H1 (cell line): ENCODE data around the gene ZNF521. TPM values are rescaled to one million over a fixed set of nuclear protein-coding genes. Genes with fewer than 3 reads are reported as not detected.

Source experiments
- CTCF ChIA-PET: fragments of 300-600 bp; sonication (Branson Sonifier 250); formaldehyde crosslinking; loops from one replicate; lab custom pipeline; 2021; ENCODE audit not compliant: partially characterized antibody; lab: Charles Lee
- POLR2A ChIA-PET: fragments of 300-600 bp; sonication (Branson Sonifier 250); formaldehyde crosslinking; loops from one replicate; lab custom pipeline; 2021; ENCODE audit warnings: inconsistent platforms; ENCODE audit not compliant: partially characterized antibody; lab: Charles Lee
- DNase-seq, 2 experiments: peaks; one replicate each; pipeline versions ENCODE4 v3.0.0 to v3.0.0-alpha.2; 2010 to 2022; ENCODE audit warnings: low spot score in 2 of 2, low read depth in 1 of 2, mixed read lengths in 1 of 2
- FAIRE-seq: peaks from 2 replicates; lab custom pipeline; 2011; peaks lifted over from hg19 to GRCh38; lab: Jason Lieb, UNC
- H2AFZ ChIP-seq: 2 replicates; pipeline ENCODE4 v1.8.1; 2012; ENCODE audit warnings: low read length, inconsistent platforms
- H2AK5ac ChIP-seq: 2 replicates; pipeline ENCODE4 v1.6.1; 2013; ENCODE audit warnings: low read depth, low read length
- H2BK120ac ChIP-seq: replicated peaks from 2 replicates; pipeline ENCODE3; 2013; ENCODE audit warnings: low read depth, low read length, inconsistent platforms
- H2BK12ac ChIP-seq: 2 replicates; pipeline ENCODE4 v1.6.1; 2013; ENCODE audit warnings: low read depth, low read length
- H2BK15ac ChIP-seq: 2 replicates; pipeline ENCODE4 v1.6.1; 2013; ENCODE audit warnings: low read length
- H2BK20ac ChIP-seq: 2 replicates; pipeline ENCODE4 v1.6.1; 2013; ENCODE audit warnings: low read length
- H2BK5ac ChIP-seq: 2 replicates; pipeline ENCODE4 v1.6.1; 2013; ENCODE audit warnings: low read depth, low read length
- H3K14ac ChIP-seq: 2 replicates; pipeline ENCODE4 v1.6.1; 2013; ENCODE audit warnings: inconsistent platforms; ENCODE audit not compliant: insufficient read length
- H3K18ac ChIP-seq: 2 replicates; pipeline ENCODE4 v1.6.1; 2013; ENCODE audit warnings: low read length; ENCODE audit errors: extremely low read depth
- H3K23ac ChIP-seq: 2 replicates; pipeline ENCODE4 v1.6.1; 2013; ENCODE audit warnings: inconsistent platforms; ENCODE audit not compliant: insufficient read length
- H3K23me2 ChIP-seq: 2 replicates; pipeline ENCODE4 v1.6.1; 2013; ENCODE audit warnings: low read depth, low read length
- H3K27ac ChIP-seq: 2 replicates; pipeline ENCODE4 v1.6.1; 2011; ENCODE audit warnings: low read depth, low read length, inconsistent platforms
- H3K27me3 ChIP-seq, 4 experiments: replicated peaks in 1 of 4; 1 replicate in 1 of 4; 2 replicates in 3 of 4; pipeline versions ENCODE4 v1.6.1 to v1.8.1; 2011 to 2013; ENCODE audit warnings: low read length in 3 of 4, mild to moderate bottlenecking in 3 of 4, inconsistent platforms in 2 of 4, mixed read lengths in 2 of 4, moderate library complexity in 1 of 4; ENCODE audit not compliant: control insufficient read depth in 3 of 4, insufficient read depth in 3 of 4; ENCODE audit errors: extremely low read depth in 1 of 4
- H3K36me3 ChIP-seq, 4 experiments: 2 replicates each; pipeline versions ENCODE4 v1.6.1 to v1.8.1; 2011 to 2013; ENCODE audit warnings: mild to moderate bottlenecking in 4 of 4, low read length in 3 of 4, moderate library complexity in 2 of 4, control low read depth in 1 of 4, inconsistent platforms in 1 of 4; ENCODE audit not compliant: insufficient read depth in 4 of 4, control insufficient read depth in 2 of 4
- H3K4ac ChIP-seq: replicated peaks from 2 replicates; pipeline ENCODE3; 2013; ENCODE audit warnings: low read length, low read depth, mixed read lengths, inconsistent platforms; ENCODE audit not compliant: insufficient read length
- H3K4me1 ChIP-seq, 4 experiments: replicated peaks in 1 of 4; 1 replicate in 1 of 4; 2 replicates in 3 of 4; pipeline versions ENCODE4 v1.6.1 to v1.8.1; 2011 to 2013; ENCODE audit warnings: low read length in 3 of 4, inconsistent platforms in 2 of 4, mixed read lengths in 1 of 4; ENCODE audit not compliant: insufficient read depth in 4 of 4, control insufficient read depth in 3 of 4
- H3K4me2 ChIP-seq, 2 experiments: 2 replicates each; pipeline versions ENCODE4 v1.6.1 to v1.8.1; 2011 to 2013; ENCODE audit warnings: low read depth in 2 of 2, low read length in 2 of 2, control low read depth in 1 of 2, inconsistent platforms in 1 of 2, mild to moderate bottlenecking in 1 of 2; ENCODE audit not compliant: insufficient read depth in 1 of 2
- H3K4me3 ChIP-seq, 4 experiments: fragments of 200-600, 300-600 bp in 1 of 4; sonication (generic), shearing (Covaris generic), sonication (Bioruptor Twin) in 1 of 4; 2 replicates each; pipeline versions ENCODE4 v1.5.1 to v1.8.1; 2011 to 2016; ENCODE audit warnings: low read length in 4 of 4, low read depth in 3 of 4, control low read depth in 2 of 4, inconsistent platforms in 2 of 4, mild to moderate bottlenecking in 2 of 4, mixed read lengths in 1 of 4, moderate library complexity in 1 of 4; ENCODE audit not compliant: insufficient read depth in 2 of 4; ENCODE audit errors: extremely low read depth in 1 of 4
- H3K56ac ChIP-seq: replicated peaks from 2 replicates; pipeline ENCODE3; 2013; ENCODE audit warnings: low read depth, mild to moderate bottlenecking, mixed read lengths, low read length, inconsistent platforms; ENCODE audit not compliant: insufficient read length
- H3K79me1 ChIP-seq: 2 replicates; pipeline ENCODE4 v1.6.1; 2013; ENCODE audit warnings: low read depth, low read length, control low read depth
- H3K79me2 ChIP-seq, 2 experiments: 2 replicates each; pipeline versions ENCODE4 v1.6.1 to v1.8.1; 2012 to 2013; ENCODE audit warnings: low read length in 2 of 2, mild to moderate bottlenecking in 2 of 2, inconsistent platforms in 1 of 2; ENCODE audit not compliant: insufficient read depth in 2 of 2, control insufficient read depth in 1 of 2
- H3K9ac ChIP-seq, 4 experiments: replicated peaks in 1 of 4; 1 replicate in 1 of 4; 2 replicates in 3 of 4; pipeline versions ENCODE4 v1.6.1 to v1.8.1; 2011 to 2013; ENCODE audit warnings: low read depth in 3 of 4, low read length in 3 of 4, control low read depth in 2 of 4, mild to moderate bottlenecking in 2 of 4, moderate library complexity in 2 of 4, inconsistent platforms in 1 of 4; ENCODE audit errors: extremely low read depth in 1 of 4
- H3K9me3 ChIP-seq, 2 experiments: 2 replicates each; pipeline versions ENCODE4 v1.6.1 to v1.8.1; 2012 to 2013; ENCODE audit warnings: mild to moderate bottlenecking in 2 of 2, moderate library complexity in 2 of 2, control low read depth in 1 of 2, inconsistent platforms in 1 of 2, low read depth in 1 of 2, low read length in 1 of 2, mixed read lengths in 1 of 2; ENCODE audit not compliant: insufficient read depth in 2 of 2
- H4K20me1 ChIP-seq, 2 experiments: replicated peaks in 1 of 2; 2 replicates each; pipeline versions ENCODE3 to v1.8.1; 2011 to 2013; ENCODE audit warnings: inconsistent platforms in 2 of 2, low read length in 2 of 2, mild to moderate bottlenecking in 1 of 2; ENCODE audit not compliant: insufficient read depth in 2 of 2, control insufficient read depth in 1 of 2
- H4K5ac ChIP-seq: 2 replicates; pipeline ENCODE4 v1.6.1; 2013; ENCODE audit warnings: low read length, low read depth, mixed read lengths, inconsistent platforms; ENCODE audit not compliant: insufficient read length
- H4K8ac ChIP-seq: 2 replicates; pipeline ENCODE4 v1.8.0; 2013; ENCODE audit warnings: mild to moderate bottlenecking, moderate library complexity, low read length, inconsistent platforms; ENCODE audit not compliant: insufficient read depth; ENCODE audit errors: extremely low read depth
- H4K91ac ChIP-seq: replicated peaks from 2 replicates; pipeline ENCODE3; 2013; ENCODE audit warnings: low read length, mixed read lengths, inconsistent platforms; ENCODE audit not compliant: insufficient read length
- CEBPB ChIP-seq: IDR thresholded peaks from 2 replicates; pipeline ENCODE4 v1.6.1; 2012; ENCODE audit warnings: low read depth, low read length
- KDM4A ChIP-seq: IDR thresholded peaks from one replicate; pipeline ENCODE4 v1.7.1; 2012; ENCODE audit warnings: low read depth, mild to moderate bottlenecking, moderate library complexity, low read length, inconsistent platforms; ENCODE audit not compliant: severe bottlenecking
- WGBS, 2 experiments: shearing (Covaris generic) in 1 of 2; methylation state at CpG; one replicate each; pipeline versions ENCODE4 v1.1.6 to v1.1.7; 2013 to 2015; ENCODE audit warnings: low lambda C conversion rate in 2 of 2, mixed read lengths in 2 of 2, inconsistent platforms in 1 of 2, low coverage in 1 of 2, missing lambda C conversion rate in 1 of 2; ENCODE audit not compliant: insufficient replicate concordance in 2 of 2, insufficient coverage in 1 of 2, insufficient read length in 1 of 2; ENCODE audit errors: extremely low coverage in 1 of 2, missing lambda C conversion rate in 1 of 2; 5-methylcytosine and 5-hydroxymethylcytosine counted together
- polyA plus RNA-seq, 7 experiments: library from polyadenylated mRNA; depleted of rRNA in 3 of 7; stranded (reverse) in 5 of 7; unstranded in 2 of 7; fragments of >200 nt in 5 of 7; fragments of 200-250 nt in 2 of 7; gene quantifications; 1 replicate in 5 of 7; 2 replicates in 1 of 7; 4 replicates in 1 of 7; pipeline versions ENCODE4 v1.2.1 to v1.2.3, GENCODE V29; 2011 to 2013; ENCODE audit warnings: missing spikeins in 2 of 7, mixed read lengths in 2 of 7
- total RNA-seq: library from RNA; stranded (reverse); fragmentation: NEBNext Ultra II Directional; extraction: Animal tissue kit (Norgen Biotek cat#: 25700); gene quantifications from 2 replicates; pipeline ENCODE4 v1.2.1, GENCODE V29; 2021

Gene ZNF521
- total and polyA plus RNA-seq, 2 of the 8 experiments (the other 6 are each of a cell fraction or from before 2014, with no cell fraction given), result 9.5 to 15.8 TPM

- Histone ChIP-seq H2AK5ac (no peak overlapping the region), H3K23me2 (no peaks in the 10 kb centered on the region), H3K23ac (no peak overlapping the region), H2BK120ac (no peak overlapping the region), H3K4me3 (no peak overlapping the region), H2BK20ac (no peak overlapping the region), H3K9ac (no peak overlapping the region), H3K27ac (no peak overlapping the region), H2BK12ac (no peak overlapping the region), H2BK5ac (no peak overlapping the region), H3K9me3 (no peaks in the 10 kb centered on the region), H3K18ac (no peak overlapping the region), H3K79me2 (no peaks in the 10 kb centered on the region), H3K4ac (no peak overlapping the region), H2BK15ac (no peak overlapping the region), H3K56ac (no peak overlapping the region), H3K27me3 (peaks cover 32 to 58% (median 52%) of the 10 kb centered on the region in 4 experiments), H3K4me1 (peaks cover 0 to 4% (median 2%) of the 10 kb centered on the region in 4 experiments; a peak in 5 of 7 replicates), H3K79me1 (no peaks in the 10 kb centered on the region), H3K14ac (no peak overlapping the region), H3K36me3 (no peaks in the 10 kb centered on the region), H4K20me1 (peaks cover 3 to 6% of the 10 kb centered on the region in 2 experiments), H3K4me2 (no peak overlapping the region), H4K8ac (no peak overlapping the region), H4K91ac (no peak overlapping the region), H2AFZ (no peak overlapping the region), H4K5ac (no peak overlapping the region)
- FAIRE-seq (no peak), DNase-seq (no peak)
- TF ChIP-seq CEBPB (no peak), KDM4A (no peak)
- ChIA-PET POLR2A (no interaction called here), CTCF (interaction anchor here (0.6 kb wide), 1 partner anchor 441 kb away, joined by 3 read pairs; no protein-coding TSS in a partner anchor)
- WGBS, 2 experiments, result 90% methylated on average over 6 of the region's 6 CpGs; no CpG with 5 or more reads in 1 of the 2 experiments
These were observed 301.4 kb downstream of the ZNF521 start for GRCh38 chr18:25050605-25051004.
